ENCODE measurements around the gene HOMER2. TPM values are rescaled to one million over a fixed set of nuclear protein-coding genes. Genes with fewer than 3 reads are reported as not detected.

The HOMER2 gene
- total RNA-seq, 1 experiment from 2014 or later, result 14.2 TPM

DNA sequence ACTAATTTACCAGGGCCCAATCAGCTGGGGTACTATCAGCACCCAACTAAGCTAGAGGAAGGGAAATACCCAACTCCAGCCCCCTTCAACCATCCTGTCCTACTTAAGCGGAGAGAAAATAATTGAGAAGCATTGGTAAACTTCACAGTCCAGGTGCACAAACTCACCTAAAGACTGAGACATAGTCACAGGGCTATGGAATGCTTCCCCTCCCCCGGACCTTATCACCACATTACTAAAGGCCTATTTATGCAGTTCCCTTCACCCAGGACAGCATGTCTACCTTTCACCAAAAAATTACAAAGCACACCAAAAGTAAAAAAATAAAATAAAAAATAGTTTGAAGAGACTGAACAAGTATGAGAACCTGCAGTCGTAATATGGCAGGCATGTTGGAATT lies 47.9 kb downstream of the HOMER2 start:
- Histone ChIP-seq H2AFZ (ENCODE audit: low read length) (no peak overlapping the region), H3K9me3 (ENCODE audit: control insufficient read depth, low read depth, low read length) (no peaks in the 10 kb centered on the region), H3K14ac (ENCODE audit: insufficient read depth, low read length) (no peak overlapping the region), H3K27me3 (ENCODE audit: insufficient read depth, low read length) (no peaks in the 10 kb centered on the region), H4K8ac (replicated peaks; ENCODE audit: insufficient read length, low read depth, low read length) (no peak overlapping the region), H3K4me2 (ENCODE audit: insufficient read depth, insufficient read length, low read length) (no peak overlapping the region), H3K79me1 (ENCODE audit: insufficient read depth, low read depth, low read length, poor library complexity, severe bottlenecking) (no peaks in the 10 kb centered on the region), H3K18ac (ENCODE audit: insufficient read length, low read depth, low read length) (no peak overlapping the region), H2BK5ac (ENCODE audit: insufficient read length, low read length) (no peak overlapping the region), H4K20me1 (ENCODE audit: control insufficient read depth, insufficient read depth, insufficient read length) (no peaks in the 10 kb centered on the region), H3K4ac (ENCODE audit: low read depth, low read length) (no peak overlapping the region), H2BK20ac (ENCODE audit: low read depth, low read length, poor library complexity, severe bottlenecking) (no peak overlapping the region), H2BK12ac (ENCODE audit: insufficient read length, low read depth, low read length) (no peak overlapping the region), H4K5ac (ENCODE audit: insufficient read length, low read depth, low read length) (no peak overlapping the region), H2BK120ac (ENCODE audit: low read depth, low read length, poor library complexity, severe bottlenecking) (no peak overlapping the region), H3K79me2 (ENCODE audit: insufficient read depth, low read length) (no peaks in the 10 kb centered on the region), H4K91ac (ENCODE audit: insufficient read length, low read depth, low read length) (no peak overlapping the region), H3T11ph (ENCODE audit: low read length) (no peak overlapping the region), H3K9ac (ENCODE audit: extremely low read depth, insufficient read length, low read length) (no peak overlapping the region), H3K23me2 (ENCODE audit: insufficient read length, low read depth, low read length, poor library complexity, severe bottlenecking) (no peaks in the 10 kb centered on the region), H2BK15ac (ENCODE audit: low read depth, low read length) (no peak overlapping the region), H3K23ac (ENCODE audit: insufficient read length, low read depth, low read length) (no peak overlapping the region), H3K27ac (ENCODE audit: insufficient read length, low read depth, low read length) (no peak overlapping the region), H3K56ac (ENCODE audit: insufficient read length, low read depth, low read length) (no peak overlapping the region), H2AK5ac (ENCODE audit: insufficient read length, low read length) (no peak overlapping the region), H3K4me1 (ENCODE audit: insufficient read depth, low read length) (no peaks in the 10 kb centered on the region)
- Mint-ChIP-seq H3K27me3 (ENCODE audit: low read depth) (peaks cover 17% of the 10 kb centered on the region), H3K36me3 (ENCODE audit: insufficient read depth in 1 of 3, low read depth in 3 of 3) (peaks cover 4 to 9% (median 9%) of the 10 kb centered on the region in 3 experiments; a peak in 6 of 7 replicates), H3K4me3 (no peak overlapping the region), H3K4me1 (peaks cover 7 to 10% of the 10 kb centered on the region in 2 experiments; a peak in 3 of 4 replicates), H3K9me3 (peaks cover 17 to 19% of the 10 kb centered on the region in 2 experiments; a peak in 4 of 5 replicates), H3K27ac (no peak overlapping the region)
- no peak for DNase-seq
- no CpG with 5 or more reads among the region's 3 CpGs for WGBS (ENCODE audit: extremely low coverage, insufficient read length, low lambda C conversion rate)
- TF ChIP-seq, protein P1, sequence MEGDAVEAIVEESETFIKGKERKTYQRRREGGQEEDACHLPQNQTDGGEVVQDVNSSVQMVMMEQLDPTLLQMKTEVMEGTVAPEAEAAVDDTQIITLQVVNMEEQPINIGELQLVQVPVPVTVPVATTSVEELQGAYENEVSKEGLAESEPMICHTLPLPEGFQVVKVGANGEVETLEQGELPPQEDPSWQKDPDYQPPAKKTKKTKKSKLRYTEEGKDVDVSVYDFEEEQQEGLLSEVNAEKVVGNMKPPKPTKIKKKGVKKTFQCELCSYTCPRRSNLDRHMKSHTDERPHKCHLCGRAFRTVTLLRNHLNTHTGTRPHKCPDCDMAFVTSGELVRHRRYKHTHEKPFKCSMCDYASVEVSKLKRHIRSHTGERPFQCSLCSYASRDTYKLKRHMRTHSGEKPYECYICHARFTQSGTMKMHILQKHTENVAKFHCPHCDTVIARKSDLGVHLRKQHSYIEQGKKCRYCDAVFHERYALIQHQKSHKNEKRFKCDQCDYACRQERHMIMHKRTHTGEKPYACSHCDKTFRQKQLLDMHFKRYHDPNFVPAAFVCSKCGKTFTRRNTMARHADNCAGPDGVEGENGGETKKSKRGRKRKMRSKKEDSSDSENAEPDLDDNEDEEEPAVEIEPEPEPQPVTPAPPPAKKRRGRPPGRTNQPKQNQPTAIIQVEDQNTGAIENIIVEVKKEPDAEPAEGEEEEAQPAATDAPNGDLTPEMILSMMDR (conservative IDR thresholded peaks at IDR 0.05), result no peak

Measured in H9 (cell line).